Suprapubic skin (tissue), 4 donors: ENCODE data around the gene SERPINA6.

Source experiments
- EP300 ChIP-seq: sonication (generic); formaldehyde crosslinking; IDR thresholded peaks from one replicate; pipeline ENCODE4 v1.6.1; 2017; ENCODE audit warnings: antibody characterized with exemption
- POLR2A ChIP-seq, 2 donors: fragments of 450-650 bp; IDR thresholded peaks; one replicate each; pipeline ENCODE4 v1.6.1; 2017; ENCODE audit warnings: antibody characterized with exemption in 2 of 2, mild to moderate bottlenecking in 2 of 2, moderate library complexity in 2 of 2
- POLR2AphosphoS5 ChIP-seq, 3 donors: sonication (generic); formaldehyde crosslinking; IDR thresholded peaks; one replicate each; pipeline ENCODE4 v1.6.1; 2017; ENCODE audit warnings: antibody characterized with exemption in 3 of 3
- TF ChIP-seq, protein P1 (sequence below), 2 donors: fragments of 200-600 bp in 1 of 2; fragments of 450-650 bp in 1 of 2; sonication (generic) in 1 of 2; IDR thresholded peaks; one replicate each; pipeline ENCODE4 v1.5.1; 2016 to 2019; ENCODE audit warnings: antibody characterized with exemption in 2 of 2, mild to moderate bottlenecking in 1 of 2, moderate library complexity in 1 of 2

DNA sequence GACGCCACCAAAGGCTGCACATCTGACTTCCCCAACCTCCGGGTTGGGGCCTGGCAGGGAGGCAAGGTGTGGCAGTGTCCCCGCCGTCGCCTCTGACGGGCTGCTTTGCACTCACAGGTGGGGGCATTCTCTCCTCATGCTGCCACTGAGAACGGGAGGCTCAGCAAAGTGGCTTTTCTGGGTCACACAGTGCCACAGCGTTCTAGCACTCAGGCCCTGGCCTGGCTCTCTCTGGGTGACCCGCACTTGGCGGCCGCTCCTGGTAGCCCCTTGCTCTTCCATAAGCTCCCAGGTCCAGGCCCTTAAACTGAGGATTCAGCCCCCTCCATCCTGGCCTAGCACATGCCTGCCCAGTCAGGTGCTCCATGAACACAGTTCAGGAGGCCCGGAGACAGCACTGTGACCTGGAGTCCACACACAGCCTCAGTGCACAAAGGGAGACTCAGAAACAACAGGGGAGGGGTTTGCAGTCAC is 40.1 kb upstream of the SERPINA6 start:
- TF ChIP-seq, protein P1, sequence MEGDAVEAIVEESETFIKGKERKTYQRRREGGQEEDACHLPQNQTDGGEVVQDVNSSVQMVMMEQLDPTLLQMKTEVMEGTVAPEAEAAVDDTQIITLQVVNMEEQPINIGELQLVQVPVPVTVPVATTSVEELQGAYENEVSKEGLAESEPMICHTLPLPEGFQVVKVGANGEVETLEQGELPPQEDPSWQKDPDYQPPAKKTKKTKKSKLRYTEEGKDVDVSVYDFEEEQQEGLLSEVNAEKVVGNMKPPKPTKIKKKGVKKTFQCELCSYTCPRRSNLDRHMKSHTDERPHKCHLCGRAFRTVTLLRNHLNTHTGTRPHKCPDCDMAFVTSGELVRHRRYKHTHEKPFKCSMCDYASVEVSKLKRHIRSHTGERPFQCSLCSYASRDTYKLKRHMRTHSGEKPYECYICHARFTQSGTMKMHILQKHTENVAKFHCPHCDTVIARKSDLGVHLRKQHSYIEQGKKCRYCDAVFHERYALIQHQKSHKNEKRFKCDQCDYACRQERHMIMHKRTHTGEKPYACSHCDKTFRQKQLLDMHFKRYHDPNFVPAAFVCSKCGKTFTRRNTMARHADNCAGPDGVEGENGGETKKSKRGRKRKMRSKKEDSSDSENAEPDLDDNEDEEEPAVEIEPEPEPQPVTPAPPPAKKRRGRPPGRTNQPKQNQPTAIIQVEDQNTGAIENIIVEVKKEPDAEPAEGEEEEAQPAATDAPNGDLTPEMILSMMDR (IDR thresholded peaks at IDR 0.05) = no peak
- TF ChIP-seq POLR2A (IDR thresholded peaks at IDR 0.05) = no peak
- no peak for TF ChIP-seq EP300
- no peak for TF ChIP-seq POLR2AphosphoS5 (IDR thresholded peaks at IDR 0.05)
